K562 (cell line): ENCODE results near the gene KCNN4. TPM values are rescaled to one million over a fixed set of nuclear protein-coding genes. Genes with fewer than 3 reads are reported as not detected.
"Not testable (repeated sequence)": the region's sequence is repeated elsewhere in the genome, so short reads cannot be mapped to it uniquely, and the experiment has no call there.

Source experiments
- ATAC-seq: fragments of 200-7000 bp; cut with Tn5 transposase; 3 replicates; pipeline ENCODE4 v1.9.1; 2020; ENCODE audit warnings: moderate library complexity
- BruUV-seq: library from RNA; stranded (reverse); fragments of 400-500 nt; replicated peaks from 2 replicates; lab custom pipeline; 2021; lab: Mats Ljungman, UMichigan
- CTCF ChIA-PET: fragments of 300-600 bp; formaldehyde crosslinking; extraction: SDS; loops from one replicate; lab custom pipeline; 2021; ENCODE audit warnings: low intra/inter-chr PET ratio; lab: Yijun Ruan, JAX
- POLR2A ChIA-PET: fragments of 300-600, 350-650 bp; sonication (Branson Sonifier 250); formaldehyde crosslinking; extraction: SDS; loops from one replicate; lab custom pipeline; 2021; ENCODE audit warnings: antibody characterized with exemption, inconsistent platforms; lab: Yijun Ruan, JAX
- DNase-seq, 4 experiments: peaks; one replicate each; pipeline versions ENCODE4 v3.0.0 to v3.0.0-alpha.2; 2011 to 2018; ENCODE audit warnings: low spot score in 3 of 4, mixed read lengths in 3 of 4; ENCODE audit errors: extremely low read depth in 1 of 4
- FAIRE-seq: peaks from 2 replicates; lab custom pipeline; 2011; peaks lifted over from hg19 to GRCh38; lab: Jason Lieb, UNC
- H2AFZ ChIP-seq: 2 replicates; pipeline ENCODE4 v1.6.0; 2011; ENCODE audit warnings: low read depth, low read length, control low read depth, inconsistent platforms
- H3K27ac ChIP-seq: fragments of 200-600 bp; 3 replicates; pipeline ENCODE4 v1.8.0; 2011; ENCODE audit warnings: low read depth, mild to moderate bottlenecking, control low read depth, inconsistent platforms, low read length, moderate library complexity, mixed read lengths; ENCODE audit errors: extremely low read depth
- H3K27me3 ChIP-seq, 2 experiments: fragments of 300-600 bp in 1 of 2; 2 replicates in 1 of 2; 3 replicates in 1 of 2; pipeline versions ENCODE4 v1.6.0 to v1.8.0; 2011; ENCODE audit warnings: inconsistent platforms in 2 of 2, low read length in 2 of 2, mild to moderate bottlenecking in 1 of 2, mixed read lengths in 1 of 2, moderate library complexity in 1 of 2; ENCODE audit not compliant: control insufficient read depth in 2 of 2, insufficient read depth in 2 of 2
- H3K36me3 ChIP-seq: fragments of 300-600 bp; 3 replicates; pipeline ENCODE4 v1.8.0; 2011; ENCODE audit warnings: mild to moderate bottlenecking, low read length, inconsistent platforms; ENCODE audit not compliant: control insufficient read depth, insufficient read depth
- H3K4me1 ChIP-seq, 2 experiments: fragments of 200-600 bp in 1 of 2; replicated peaks in 1 of 2; 2 replicates in 1 of 2; 3 replicates in 1 of 2; pipeline versions ENCODE4 v1.5.1 to v1.8.0; 2011; ENCODE audit warnings: inconsistent platforms in 2 of 2, low read length in 2 of 2, mild to moderate bottlenecking in 1 of 2, mixed read lengths in 1 of 2, moderate library complexity in 1 of 2; ENCODE audit not compliant: control insufficient read depth in 2 of 2, insufficient read depth in 2 of 2
- H3K4me2 ChIP-seq: 2 replicates; pipeline ENCODE4 v1.6.1; 2011; ENCODE audit warnings: low read length, control low read depth, inconsistent platforms, mixed read lengths; ENCODE audit not compliant: insufficient read depth
- H3K4me3 ChIP-seq: fragments of 200-600 bp; sonication (generic), shearing (Covaris generic); 2 replicates; pipeline ENCODE4 v1.5.1; 2016; ENCODE audit warnings: control low read depth, inconsistent platforms
- H3K79me2 ChIP-seq: fragments of 200-600 bp; 3 replicates; pipeline ENCODE4 v1.8.0; 2011; ENCODE audit warnings: low read length, inconsistent platforms; ENCODE audit not compliant: control insufficient read depth, insufficient read depth
- H3K9ac ChIP-seq, 2 experiments: 2 replicates each; pipeline versions ENCODE4 v1.6.0 to v1.6.1; 2011; ENCODE audit warnings: low read depth in 2 of 2, low read length in 2 of 2, control low read depth in 1 of 2, inconsistent platforms in 1 of 2, mild to moderate bottlenecking in 1 of 2, mixed read lengths in 1 of 2; ENCODE audit not compliant: insufficient read depth in 1 of 2
- H3K9me1 ChIP-seq: one replicate; pipeline ENCODE4 v1.6.0; 2011; ENCODE audit warnings: inconsistent platforms, mild to moderate bottlenecking, low read length, moderate library complexity; ENCODE audit not compliant: control insufficient read depth, insufficient read depth
- H3K9me3 ChIP-seq: replicated peaks from 2 replicates; pipeline ENCODE4 v1.5.1; 2011; ENCODE audit warnings: low read depth, low read length, inconsistent platforms; ENCODE audit not compliant: control insufficient read depth, insufficient read depth
- H4K20me1 ChIP-seq: replicated peaks from 2 replicates; pipeline ENCODE4 v1.6.1; 2011; ENCODE audit warnings: low read length, inconsistent platforms, mixed read lengths; ENCODE audit not compliant: control insufficient read depth, insufficient read depth
- ATF7 ChIP-seq: fragments of 450-650 bp; IDR thresholded peaks from 2 replicates; pipeline ENCODE4 v1.7.1; 2014; ENCODE audit warnings: mild to moderate bottlenecking, moderate library complexity
- BDP1 ChIP-seq: IDR thresholded peaks from 3 replicates; pipeline ENCODE4 v1.6.1; 2011; ENCODE audit not compliant: insufficient read length, insufficient read depth
- EHMT2 ChIP-seq: fragments of 450-650 bp; IDR thresholded peaks from 2 replicates; pipeline ENCODE4 v1.6.1; 2018; ENCODE audit warnings: antibody characterized with exemption
- HDAC1 ChIP-seq, 2 experiments: fragments of 450-650 bp; IDR thresholded peaks; 2 replicates each; pipeline ENCODE4 v1.6.1; 2016 to 2017; ENCODE audit warnings: inconsistent platforms in 1 of 2, mild to moderate bottlenecking in 1 of 2, moderate library complexity in 1 of 2
- MAFF ChIP-seq: IDR thresholded peaks from 2 replicates; pipeline ENCODE4 v1.6.1; 2012; ENCODE audit warnings: low read length, improper control_type of control experiment
- MED1 ChIP-seq: sonication (generic); formaldehyde crosslinking; IDR thresholded peaks from 2 replicates; pipeline ENCODE4 v1.8.1; 2023; ENCODE audit warnings: missing genetic modification reagents, borderline replicate concordance
- MXI1 ChIP-seq: IDR thresholded peaks from 2 replicates; pipeline ENCODE4 v1.6.1; 2011; ENCODE audit warnings: low read depth, mild to moderate bottlenecking, improper control_type of control experiment, low read length
- NR1H2 ChIP-seq: sonication (generic); formaldehyde crosslinking; IDR thresholded peaks from 2 replicates; pipeline ENCODE4 v1.4.0; 2020; ENCODE audit warnings: mild to moderate bottlenecking, missing genetic modification reagents
- SRSF7 ChIP-seq: fragments of 200-400 bp; formaldehyde crosslinking; optimal IDR thresholded peaks from 2 replicates; pipeline ENCODE3; 2017; ENCODE audit warnings: mild to moderate bottlenecking, low read depth, low read length
- SRSF9 ChIP-seq: fragments of 200-400 bp; formaldehyde crosslinking; IDR thresholded peaks from 2 replicates; pipeline ENCODE4 v1.6.1; 2017; ENCODE audit warnings: low read depth, low read length, borderline replicate concordance
- U2AF2 ChIP-seq: fragments of 200-400 bp; formaldehyde crosslinking; optimal IDR thresholded peaks from 2 replicates; pipeline ENCODE3; 2017; ENCODE audit warnings: low read depth, mild to moderate bottlenecking, low read length
- ZBTB17 ChIP-seq: fragments of 450-650 bp; formaldehyde crosslinking; IDR thresholded peaks from 2 replicates; pipeline ENCODE4 v1.4.0; 2020; ENCODE audit warnings: mild to moderate bottlenecking
- ZNF224 ChIP-seq: sonication (generic); formaldehyde crosslinking; IDR thresholded peaks from 2 replicates; pipeline ENCODE4 v1.8.0; 2022; ENCODE audit warnings: mild to moderate bottlenecking, missing genetic modification reagents
- WGBS: fragments of 100-300 bp; shearing (Covaris generic); methylation state at CpG from one replicate; pipeline ENCODE4 v1.1.6; 2016; ENCODE audit warnings: low coverage, mixed read lengths; ENCODE audit not compliant: insufficient coverage; ENCODE audit errors: missing lambda C conversion rate; 5-methylcytosine and 5-hydroxymethylcytosine counted together
- in situ Hi-C: fragments of 300-500 bp; cut with MboI; formaldehyde crosslinking; loops from 4 replicates; pipeline ENCODE4 v1.15.0; 2018; ENCODE audit warnings: inconsistent platforms, mixed read lengths
- intact Hi-C: fragments of 100-400 bp; cut with micrococcal nuclease; formaldehyde crosslinking; loops from 2 replicates; pipeline ENCODE4 v1.14.2; 2022
- polyA plus RNA-seq, 8 experiments: library from polyadenylated mRNA; depleted of rRNA in 4 of 8; stranded (reverse) in 5 of 8; unstranded in 3 of 8; fragments of >200 nt; fragmentation: Nextera tagmentation in 2 of 8; fragmentation: Illumina TruSeq in 1 of 8; extraction: Ambion mirVana in 2 of 8; extraction: Trizol in 1 of 8; gene quantifications; 2 replicates each; pipeline versions ENCODE4 v1.2.1 to v1.2.3, GENCODE V29; 2011 to 2014; ENCODE audit warnings: inconsistent platforms in 1 of 8, missing spikeins in 1 of 8
- total RNA-seq, 7 experiments: library from RNA; depleted of rRNA in 6 of 7; stranded (reverse); fragments of >200 nt in 6 of 7; fragmentation: Illumina TruSeq in 2 of 7; extraction: Trizol in 2 of 7; gene quantifications; 2 replicates each; pipeline versions ENCODE4 v1.2.1 to v1.2.3, GENCODE V29; 2011 to 2021; ENCODE audit warnings: low replicate concordance in 1 of 7

KCNN4 gene
- total and polyA plus RNA-seq, 9 of the 15 experiments (the other 6 are each of a cell fraction or from before 2014, with no cell fraction given) = 0.53 to 37.7 (median 25.9) TPM

DNA sequence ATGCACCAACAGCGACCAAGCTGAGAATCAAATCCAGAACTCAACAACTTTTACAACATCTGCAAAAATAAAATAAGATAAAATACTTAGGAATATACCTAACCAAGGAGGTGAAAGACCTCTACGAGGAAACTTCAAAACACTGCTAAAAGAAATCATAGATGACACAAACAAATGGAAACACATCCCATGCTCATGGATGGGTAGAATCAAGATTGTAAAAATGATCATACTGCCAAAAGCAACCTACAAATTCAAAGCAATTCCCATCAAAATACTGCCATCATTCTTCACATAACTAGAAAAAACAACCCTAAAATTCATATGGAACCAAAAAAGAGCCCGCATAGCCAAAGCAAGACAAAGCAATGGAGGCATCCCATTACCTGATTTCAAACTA, 43.1 kb upstream of the KCNN4 start:
- ATAC-seq, H3K9me1 ChIP-seq, H3K4me3 ChIP-seq, H3K27ac ChIP-seq, H3K4me2 ChIP-seq, POLR2A ChIA-PET, H3K4me1 ChIP-seq, H2AFZ ChIP-seq, H3K79me2 ChIP-seq, CTCF ChIA-PET, H4K20me1 ChIP-seq, H3K9me3 ChIP-seq, BruUV-seq, DNase-seq, H3K9ac ChIP-seq, FAIRE-seq, H3K36me3 ChIP-seq, intact Hi-C loops, in situ Hi-C loops: not testable (repeated sequence)
- 6% methylated on average over 3 of the region's 3 CpGs for WGBS
- peaks cover 11 to 14% of the 10 kb centered on the region in 2 experiments for H3K27me3 ChIP-seq

DNA sequence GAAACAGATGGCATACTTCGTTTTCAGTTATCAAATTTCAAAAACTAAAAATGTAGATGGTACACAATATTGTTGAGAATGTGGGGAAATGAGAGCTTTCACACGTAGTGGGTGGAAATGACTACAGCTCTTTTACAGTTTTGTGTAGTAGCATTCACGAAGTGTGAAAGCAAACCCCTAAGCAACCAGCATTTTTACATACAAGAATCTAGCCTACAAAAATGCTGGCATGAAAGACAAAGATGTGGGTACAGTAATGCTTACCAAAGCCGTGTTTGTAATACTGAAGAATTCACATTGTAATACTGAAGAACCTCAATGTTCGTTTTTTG, 40.1 kb upstream of the KCNN4 start:
- Histone ChIP-seq H3K36me3 (no peaks in the 10 kb centered on the region), H3K9ac (no peak overlapping the region), H3K9me1 (no peaks in the 10 kb centered on the region), H3K27me3 (peaks cover 11 to 14% of the 10 kb centered on the region in 2 experiments), H4K20me1 (no peaks in the 10 kb centered on the region), H3K4me1 (peaks cover 0 to 5% of the 10 kb centered on the region in 2 experiments; a peak in 1 of 5 replicates)
- FAIRE-seq (no peak), ATAC-seq (no peak), DNase-seq (no peak)
- intact Hi-C loops = no loop called here
- in situ Hi-C loops = no loop called here
- TF ChIP-seq SRSF9 (no peak), MXI1 (no peak), EHMT2 (no peak), SRSF7 (no peak), NR1H2 (CRISPR knock-in tag) (no peak), ZBTB17 (CRISPR knock-in tag) (no peak), MED1 (no peak), U2AF2 (no peak), HDAC1 (IDR thresholded peaks at IDR 0.05) (no peak), MAFF (no peak), BDP1 (no peak), ZNF224 (CRISPR knock-in tag) (no peak), ATF7 (no peak)
- TF ChIP-seq, all 486 proteins: peak for 0
- POLR2A ChIA-PET = no interaction called here
- CTCF ChIA-PET = no interaction called here
- Histone ChIP-seq H3K4me2 (no peak overlapping the region), H3K79me2 (no peaks in the 10 kb centered on the region), H2AFZ (peak overlapping the region; percentile 38), H3K4me3 (no peak overlapping the region), H3K9me3 (peaks cover 4% of the 10 kb centered on the region), H3K27ac (no peak overlapping the region)
- WGBS = 2% methylated on average over 5 of the region's 5 CpGs
- BruUV-seq = no TSS peak
